Measurements from ENCODE around the gene ZEB1.

ZEB1 gene

GRCh38 chr10:31437959-31438358, 118.9 kb downstream of the ZEB1 start:
- Histone ChIP-seq H3K27me3 (ENCODE audit: control insufficient read depth in 2 of 2, insufficient read depth in 2 of 2, low read length in 2 of 2) (no peaks in the 10 kb centered on the region), H3K4me1 (ENCODE audit: control insufficient read depth in 2 of 2, insufficient read depth in 2 of 2, low read length in 2 of 2) (no peaks in the 10 kb centered on the region), H3K27ac (ENCODE audit: low read depth in 2 of 2, low read length in 2 of 2) (no peak overlapping the region), H3K36me3 (ENCODE audit: control insufficient read depth in 2 of 2, insufficient read depth in 2 of 2, low read length in 2 of 2) (no peaks in the 10 kb centered on the region), H3K9ac (ENCODE audit: low read depth in 1 of 2, low read length in 2 of 2) (no peak overlapping the region), H3K9me3 (ENCODE audit: control insufficient read depth in 2 of 2, low read length in 2 of 2) (no peaks in the 10 kb centered on the region), H3K4me3 (ENCODE audit: low read length in 2 of 2) (no peak overlapping the region)

GRCh38 chr10:31451766-31452165, 132.8 kb downstream of the ZEB1 start:
- no peaks in the 10 kb centered on the region for H3K4me1 ChIP-seq (ENCODE audit: control insufficient read depth in 2 of 2, insufficient read depth in 2 of 2, low read length in 2 of 2)
- no peak overlapping the region for H3K4me3 ChIP-seq (ENCODE audit: low read length in 2 of 2)
- no peaks in the 10 kb centered on the region for H3K9me3 ChIP-seq (ENCODE audit: control insufficient read depth in 2 of 2, low read length in 2 of 2)
- no peaks in the 10 kb centered on the region for H3K27me3 ChIP-seq (ENCODE audit: control insufficient read depth in 2 of 2, insufficient read depth in 2 of 2, low read length in 2 of 2)
- no peak overlapping the region for H3K27ac ChIP-seq (ENCODE audit: low read depth in 2 of 2, low read length in 2 of 2)
- no peak overlapping the region for H3K9ac ChIP-seq (ENCODE audit: low read depth in 1 of 2, low read length in 2 of 2)
- no peaks in the 10 kb centered on the region for H3K36me3 ChIP-seq (ENCODE audit: control insufficient read depth in 2 of 2, insufficient read depth in 2 of 2, low read length in 2 of 2)

GRCh38 chr10:31456468-31456867, 137.5 kb downstream of the ZEB1 start:
- H3K9me3 ChIP-seq (ENCODE audit: control insufficient read depth in 2 of 2, low read length in 2 of 2) = no peaks in the 10 kb centered on the region
- H3K4me1 ChIP-seq (ENCODE audit: control insufficient read depth in 2 of 2, insufficient read depth in 2 of 2, low read length in 2 of 2) = no peaks in the 10 kb centered on the region
- H3K36me3 ChIP-seq (ENCODE audit: control insufficient read depth in 2 of 2, insufficient read depth in 2 of 2, low read length in 2 of 2) = no peaks in the 10 kb centered on the region
- no peak overlapping the region for H3K9ac ChIP-seq (ENCODE audit: low read depth in 1 of 2, low read length in 2 of 2)
- no peak overlapping the region for H3K27ac ChIP-seq (ENCODE audit: low read depth in 2 of 2, low read length in 2 of 2)
- no peaks in the 10 kb centered on the region for H3K27me3 ChIP-seq (ENCODE audit: control insufficient read depth in 2 of 2, insufficient read depth in 2 of 2, low read length in 2 of 2)
- no peak overlapping the region for H3K4me3 ChIP-seq (ENCODE audit: low read length in 2 of 2)

DNA sequence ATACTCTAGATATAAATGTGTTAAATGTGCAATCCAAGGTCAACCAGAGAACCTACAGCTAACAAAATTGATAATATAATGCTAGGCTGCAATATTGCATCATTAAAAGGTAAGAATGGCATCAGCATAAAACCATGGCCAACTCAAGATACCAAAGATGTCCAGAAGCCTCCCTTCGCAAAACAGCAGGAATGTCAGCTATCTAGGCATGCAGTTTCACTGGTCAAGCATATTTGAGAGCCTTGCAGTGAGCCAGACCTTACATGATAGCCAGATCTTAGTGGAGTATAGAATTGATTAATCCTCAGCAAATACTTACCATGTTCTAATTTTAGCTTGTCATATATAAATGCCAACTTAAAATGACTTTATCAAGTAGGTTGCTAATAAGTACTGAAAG, 138.8 kb downstream of the ZEB1 start:
- no peak overlapping the region for H3K27ac ChIP-seq (ENCODE audit: low read depth in 2 of 2, low read length in 2 of 2)
- H3K36me3 ChIP-seq (ENCODE audit: control insufficient read depth in 2 of 2, insufficient read depth in 2 of 2, low read length in 2 of 2) = no peaks in the 10 kb centered on the region
- H3K4me1 ChIP-seq (ENCODE audit: control insufficient read depth in 2 of 2, insufficient read depth in 2 of 2, low read length in 2 of 2) = no peaks in the 10 kb centered on the region
- H3K4me3 ChIP-seq (ENCODE audit: low read length in 2 of 2) = no peak overlapping the region
- H3K27me3 ChIP-seq (ENCODE audit: control insufficient read depth in 2 of 2, insufficient read depth in 2 of 2, low read length in 2 of 2) = no peaks in the 10 kb centered on the region
- H3K9ac ChIP-seq (ENCODE audit: low read depth in 1 of 2, low read length in 2 of 2) = no peak overlapping the region
- H3K9me3 ChIP-seq (ENCODE audit: control insufficient read depth in 2 of 2, low read length in 2 of 2) = no peaks in the 10 kb centered on the region

- H3K27me3 ChIP-seq (ENCODE audit: control insufficient read depth in 2 of 2, insufficient read depth in 2 of 2, low read length in 2 of 2) = no peaks in the 10 kb centered on the region
Observed at GRCh38 chr10:31458974-31459373, 140.0 kb downstream of the ZEB1 start.

GRCh38 chr10:31460242-31460641, 141.2 kb downstream of the ZEB1 start:
- no peaks in the 10 kb centered on the region for H3K4me1 ChIP-seq (ENCODE audit: control insufficient read depth in 2 of 2, insufficient read depth in 2 of 2, low read length in 2 of 2)
- no peak overlapping the region for H3K4me3 ChIP-seq (ENCODE audit: low read length in 2 of 2)
- no peaks in the 10 kb centered on the region for H3K9me3 ChIP-seq (ENCODE audit: control insufficient read depth in 2 of 2, low read length in 2 of 2)
- no peaks in the 10 kb centered on the region for H3K27me3 ChIP-seq (ENCODE audit: control insufficient read depth in 2 of 2, insufficient read depth in 2 of 2, low read length in 2 of 2)
- H3K9ac ChIP-seq (ENCODE audit: low read depth in 1 of 2, low read length in 2 of 2) = no peak overlapping the region
- H3K36me3 ChIP-seq (ENCODE audit: control insufficient read depth in 2 of 2, insufficient read depth in 2 of 2, low read length in 2 of 2) = peaks cover 0 to 3% of the 10 kb centered on the region in 2 donors
- no peak overlapping the region for H3K27ac ChIP-seq (ENCODE audit: low read depth in 2 of 2, low read length in 2 of 2)

More at GRCh38 chr10:31458974-31459373, 140.0 kb downstream of the ZEB1 start:
- Histone ChIP-seq H3K27ac (ENCODE audit: low read depth in 2 of 2, low read length in 2 of 2) (no peak overlapping the region), H3K4me1 (ENCODE audit: control insufficient read depth in 2 of 2, insufficient read depth in 2 of 2, low read length in 2 of 2) (no peaks in the 10 kb centered on the region), H3K9me3 (ENCODE audit: control insufficient read depth in 2 of 2, low read length in 2 of 2) (no peaks in the 10 kb centered on the region), H3K4me3 (ENCODE audit: low read length in 2 of 2) (no peak overlapping the region), H3K9ac (ENCODE audit: low read depth in 1 of 2, low read length in 2 of 2) (no peak overlapping the region), H3K36me3 (ENCODE audit: control insufficient read depth in 2 of 2, insufficient read depth in 2 of 2, low read length in 2 of 2) (peaks cover 0 to 3% of the 10 kb centered on the region in 2 donors)

DNA sequence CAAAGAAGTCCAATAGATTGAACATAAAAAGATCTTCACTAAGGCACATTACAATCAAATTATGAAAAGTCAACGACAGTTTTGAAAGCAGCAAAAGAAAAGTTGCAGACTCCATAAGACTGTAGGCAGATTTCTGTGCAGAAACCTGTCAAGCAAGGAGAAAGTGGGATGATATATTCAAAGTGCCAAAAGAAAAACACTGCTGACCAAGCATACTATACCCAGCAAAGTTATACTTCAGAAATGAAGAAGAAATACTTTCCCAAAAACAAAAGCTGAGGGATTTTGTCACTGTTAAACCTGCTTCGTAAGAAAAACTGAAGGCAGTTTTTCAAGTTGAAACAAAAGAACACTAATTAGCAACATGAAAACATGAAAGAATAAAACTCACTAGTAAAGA, 145.5 kb downstream of the ZEB1 start:
- H3K27me3 ChIP-seq (ENCODE audit: control insufficient read depth in 2 of 2, insufficient read depth in 2 of 2, low read length in 2 of 2) = no peaks in the 10 kb centered on the region
- H3K4me1 ChIP-seq (ENCODE audit: control insufficient read depth in 2 of 2, insufficient read depth in 2 of 2, low read length in 2 of 2) = no peaks in the 10 kb centered on the region
- H3K27ac ChIP-seq (ENCODE audit: low read depth in 2 of 2, low read length in 2 of 2) = no peak overlapping the region
- H3K9me3 ChIP-seq (ENCODE audit: control insufficient read depth in 2 of 2, low read length in 2 of 2) = no peaks in the 10 kb centered on the region
- H3K9ac ChIP-seq (ENCODE audit: low read depth in 1 of 2, low read length in 2 of 2) = no peak overlapping the region
- H3K36me3 ChIP-seq (ENCODE audit: control insufficient read depth in 2 of 2, insufficient read depth in 2 of 2, low read length in 2 of 2) = peaks cover 5 to 6% of the 10 kb centered on the region in 2 donors
- no peak overlapping the region for H3K4me3 ChIP-seq (ENCODE audit: low read length in 2 of 2)

- no peaks in the 10 kb centered on the region for H3K9me3 ChIP-seq (ENCODE audit: control insufficient read depth in 2 of 2, low read length in 2 of 2)
- H3K4me1 ChIP-seq (ENCODE audit: control insufficient read depth in 2 of 2, insufficient read depth in 2 of 2, low read length in 2 of 2) = no peaks in the 10 kb centered on the region
- H3K27ac ChIP-seq (ENCODE audit: low read depth in 2 of 2, low read length in 2 of 2) = no peak overlapping the region
- no peak overlapping the region for H3K4me3 ChIP-seq (ENCODE audit: low read length in 2 of 2)
- H3K27me3 ChIP-seq (ENCODE audit: control insufficient read depth in 2 of 2, insufficient read depth in 2 of 2, low read length in 2 of 2) = no peaks in the 10 kb centered on the region
- H3K9ac ChIP-seq (ENCODE audit: low read depth in 1 of 2, low read length in 2 of 2) = no peak overlapping the region
- H3K36me3 ChIP-seq (ENCODE audit: control insufficient read depth in 2 of 2, insufficient read depth in 2 of 2, low read length in 2 of 2) = peaks cover 5 to 6% of the 10 kb centered on the region in 2 donors
Observed at GRCh38 chr10:31466313-31466712, 147.3 kb downstream of the ZEB1 start.

DNA sequence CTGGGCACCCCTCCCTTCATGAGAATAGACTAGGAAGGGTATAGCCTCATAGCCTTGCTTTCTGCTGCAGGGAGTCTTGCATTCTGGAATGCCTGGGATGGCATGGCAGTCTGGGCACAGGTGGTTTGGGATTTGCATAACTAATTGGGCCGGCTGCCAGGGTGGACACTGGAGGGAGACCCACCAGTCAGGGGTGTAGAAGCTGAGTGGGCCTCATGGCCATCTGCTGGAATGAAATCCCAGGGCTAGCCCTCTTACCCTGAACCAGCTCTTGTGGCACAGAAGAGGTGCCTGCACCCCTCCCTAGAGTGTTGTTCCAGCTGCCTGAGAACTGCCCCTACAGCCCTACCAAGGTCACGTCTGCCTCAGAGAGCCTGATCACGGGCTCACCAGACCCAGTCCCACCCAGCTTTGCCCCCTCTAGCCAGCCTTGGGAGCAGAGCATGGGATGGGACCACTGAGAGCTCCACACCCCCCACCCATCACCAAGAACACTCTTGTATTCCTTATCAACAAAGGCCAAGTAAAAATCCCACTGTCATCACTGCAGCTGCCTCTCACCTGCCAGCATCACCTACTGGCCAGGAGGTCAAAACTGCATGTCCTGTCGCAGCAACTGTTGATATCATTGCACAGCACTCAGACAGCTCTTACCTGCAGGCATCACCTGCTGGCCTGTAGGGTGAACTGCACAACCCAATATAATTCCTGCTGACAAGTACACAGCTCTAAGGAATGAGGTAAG, 148.9 kb downstream of the ZEB1 start:
- H3K4me1 ChIP-seq (ENCODE audit: control insufficient read depth in 2 of 2, insufficient read depth in 2 of 2, low read length in 2 of 2) = no peaks in the 10 kb centered on the region
- H3K36me3 ChIP-seq (ENCODE audit: control insufficient read depth in 2 of 2, insufficient read depth in 2 of 2, low read length in 2 of 2) = peaks cover 5 to 6% of the 10 kb centered on the region in 2 donors
- H3K4me3 ChIP-seq (ENCODE audit: low read length in 2 of 2) = no peak overlapping the region
- H3K27me3 ChIP-seq (ENCODE audit: control insufficient read depth in 2 of 2, insufficient read depth in 2 of 2, low read length in 2 of 2) = no peaks in the 10 kb centered on the region
- no peaks in the 10 kb centered on the region for H3K9me3 ChIP-seq (ENCODE audit: control insufficient read depth in 2 of 2, low read length in 2 of 2)
- no peak overlapping the region for H3K27ac ChIP-seq (ENCODE audit: low read depth in 2 of 2, low read length in 2 of 2)
- H3K9ac ChIP-seq (ENCODE audit: low read depth in 1 of 2, low read length in 2 of 2) = no peak overlapping the region

DNA sequence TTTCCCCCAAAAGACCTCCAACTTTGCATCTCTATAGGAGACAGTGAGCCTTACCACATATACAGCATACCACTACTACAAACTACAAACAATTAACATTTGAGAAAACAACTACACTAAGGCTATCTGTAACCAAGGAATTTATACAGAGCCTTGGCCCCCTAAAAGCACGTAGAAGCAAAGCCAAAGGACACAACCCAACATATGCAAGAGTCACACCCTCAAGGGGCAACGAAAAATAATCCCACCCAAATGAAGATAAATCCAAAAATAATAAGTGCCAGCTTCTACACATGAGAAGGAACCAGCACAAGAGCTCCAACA, 149.5 kb downstream of the ZEB1 start:
- no peak overlapping the region for H3K27ac ChIP-seq (ENCODE audit: low read depth in 2 of 2, low read length in 2 of 2)
- H3K9me3 ChIP-seq (ENCODE audit: control insufficient read depth in 2 of 2, low read length in 2 of 2) = no peaks in the 10 kb centered on the region
- H3K36me3 ChIP-seq (ENCODE audit: control insufficient read depth in 2 of 2, insufficient read depth in 2 of 2, low read length in 2 of 2) = peaks cover 4 to 5% of the 10 kb centered on the region in 2 donors
- no peaks in the 10 kb centered on the region for H3K4me1 ChIP-seq (ENCODE audit: control insufficient read depth in 2 of 2, insufficient read depth in 2 of 2, low read length in 2 of 2)
- H3K9ac ChIP-seq (ENCODE audit: low read depth in 1 of 2, low read length in 2 of 2) = no peak overlapping the region
- H3K4me3 ChIP-seq (ENCODE audit: low read length in 2 of 2) = no peak overlapping the region
- H3K27me3 ChIP-seq (ENCODE audit: control insufficient read depth in 2 of 2, insufficient read depth in 2 of 2, low read length in 2 of 2) = no peaks in the 10 kb centered on the region

All from mucosa of rectum (tissue), 2 donors.